22Rv1 (cell line): ENCODE measurements around the gene IMMP2L.

ENCODE experiments used
- CTCF ChIP-seq: fragments of 450-650 bp; IDR thresholded peaks from 2 replicates; pipeline ENCODE4 v1.5.1; 2017; ENCODE audit warnings: mild to moderate bottlenecking
- ZFX ChIP-seq: fragments of 450-650 bp; IDR thresholded peaks from 2 replicates; pipeline ENCODE4 v1.6.1; 2017; ENCODE audit warnings: antibody characterized with exemption, borderline replicate concordance

- TF ChIP-seq CTCF (no peak), ZFX (no peak)
These were observed 885.5 kb downstream of the IMMP2L start for GRCh38 chr7:110676785-110677184.
